DOHH2 (cell line): ENCODE results near the gene ABCA3.

Experiments used
- H3F3A ChIP-seq: fragments of 200-600 bp; sonication (generic), shearing (Covaris generic); 2 replicates; pipeline ENCODE4 v1.6.0; 2016; ENCODE audit warnings: antibody characterized with exemption, mild to moderate bottlenecking; ENCODE audit not compliant: control insufficient read depth, insufficient read depth
- H3K27ac ChIP-seq: fragments of 200-600 bp; sonication (generic); 2 replicates; pipeline ENCODE4 v1.5.1; 2014; ENCODE audit warnings: low read depth, mild to moderate bottlenecking, low read length, moderate library complexity
- H3K27me3 ChIP-seq: fragments of 200-600 bp; sonication (generic); 2 replicates; pipeline ENCODE4 v1.6.1; 2014; ENCODE audit warnings: mild to moderate bottlenecking, low read length, mixed read lengths; ENCODE audit not compliant: control insufficient read depth
- H3K36me3 ChIP-seq: fragments of 200-600 bp; sonication (generic); 2 replicates; pipeline ENCODE4 v1.6.1; 2014; ENCODE audit warnings: mild to moderate bottlenecking, low read length, moderate library complexity, mixed read lengths; ENCODE audit not compliant: control insufficient read depth
- H3K4me1 ChIP-seq: fragments of 200-600 bp; sonication (generic); 2 replicates; pipeline ENCODE4 v1.6.1; 2014; ENCODE audit warnings: mild to moderate bottlenecking, low read length, mixed read lengths; ENCODE audit not compliant: control insufficient read depth
- H3K4me2 ChIP-seq: fragments of 200-600 bp; sonication (generic); 2 replicates; pipeline ENCODE4 v1.6.0; 2014; ENCODE audit warnings: mild to moderate bottlenecking, low read length, moderate library complexity
- H3K4me3 ChIP-seq: fragments of 200-600 bp; sonication (generic); 2 replicates; pipeline ENCODE4 v1.5.1; 2014; ENCODE audit warnings: mild to moderate bottlenecking, low read length, mixed read lengths
- H3K79me2 ChIP-seq: fragments of 200-600 bp; sonication (generic); 2 replicates; pipeline ENCODE4 v1.6.1; 2014; ENCODE audit warnings: mild to moderate bottlenecking, low read length, mixed read lengths; ENCODE audit not compliant: control insufficient read depth
- H3K9me2 ChIP-seq: fragments of 200-600 bp; sonication (generic); replicated peaks from 2 replicates; pipeline ENCODE4 v1.6.1; 2014; ENCODE audit warnings: mild to moderate bottlenecking, low read length, mixed read lengths; ENCODE audit not compliant: control insufficient read depth
- H3K9me3 ChIP-seq: fragments of 200-600 bp; sonication (generic); 2 replicates; pipeline ENCODE4 v1.6.1; 2014; ENCODE audit warnings: antibody characterized with exemption, low read length, mixed read lengths; ENCODE audit not compliant: control insufficient read depth, insufficient read depth
- H4K20me1 ChIP-seq: fragments of 200-600 bp; sonication (generic); 2 replicates; pipeline ENCODE4 v1.6.0; 2014; ENCODE audit warnings: low read depth, mild to moderate bottlenecking, antibody characterized with exemption, low read length, moderate library complexity; ENCODE audit not compliant: control insufficient read depth, insufficient read depth
- CTCF ChIP-seq: fragments of 200-600 bp; sonication (generic); IDR thresholded peaks from one replicate; pipeline ENCODE4 v1.5.1; 2014; ENCODE audit warnings: antibody characterized with exemption, mild to moderate bottlenecking, low read depth, low read length; ENCODE audit not compliant: poor library complexity, severe bottlenecking
- EZH2phosphoT487 ChIP-seq: fragments of 200-600 bp; sonication (generic); IDR thresholded peaks from 2 replicates; pipeline ENCODE4 v1.6.1; 2017; ENCODE audit warnings: borderline replicate concordance, mild to moderate bottlenecking, antibody characterized with exemption, low read length, moderate library complexity, mixed read lengths

Gene ABCA3

GRCh38 chr16:2289282-2289681 is 51.2 kb downstream of the ABCA3 start:
- no peak overlapping the region for H3K4me3 ChIP-seq
- no peaks in the 10 kb centered on the region for H3K9me2 ChIP-seq
- no peaks in the 10 kb centered on the region for H3K9me3 ChIP-seq
- H3K4me1 ChIP-seq = no peaks in the 10 kb centered on the region
- H4K20me1 ChIP-seq = no peaks in the 10 kb centered on the region
- TF ChIP-seq CTCF (no peak), EZH2phosphoT487 (no peak)
- no peaks in the 10 kb centered on the region for H3F3A ChIP-seq
- H3K79me2 ChIP-seq = no peaks in the 10 kb centered on the region
- H3K27me3 ChIP-seq = no peaks in the 10 kb centered on the region
- no peaks in the 10 kb centered on the region for H3K36me3 ChIP-seq
- no peak overlapping the region for H3K4me2 ChIP-seq
- no peak overlapping the region for H3K27ac ChIP-seq

- Histone ChIP-seq H3K27ac (no peak overlapping the region), H3K9me3 (no peaks in the 10 kb centered on the region), H3K9me2 (no peaks in the 10 kb centered on the region), H3K79me2 (no peaks in the 10 kb centered on the region), H3K4me3 (no peak overlapping the region), H3K27me3 (no peaks in the 10 kb centered on the region), H3K36me3 (no peaks in the 10 kb centered on the region), H3F3A (no peaks in the 10 kb centered on the region), H3K4me2 (no peak overlapping the region), H4K20me1 (no peaks in the 10 kb centered on the region), H3K4me1 (no peaks in the 10 kb centered on the region)
- TF ChIP-seq EZH2phosphoT487 (no peak), CTCF (no peak)
Observed at GRCh38 chr16:2288726-2289125, 51.8 kb downstream of the ABCA3 start.

DNA sequence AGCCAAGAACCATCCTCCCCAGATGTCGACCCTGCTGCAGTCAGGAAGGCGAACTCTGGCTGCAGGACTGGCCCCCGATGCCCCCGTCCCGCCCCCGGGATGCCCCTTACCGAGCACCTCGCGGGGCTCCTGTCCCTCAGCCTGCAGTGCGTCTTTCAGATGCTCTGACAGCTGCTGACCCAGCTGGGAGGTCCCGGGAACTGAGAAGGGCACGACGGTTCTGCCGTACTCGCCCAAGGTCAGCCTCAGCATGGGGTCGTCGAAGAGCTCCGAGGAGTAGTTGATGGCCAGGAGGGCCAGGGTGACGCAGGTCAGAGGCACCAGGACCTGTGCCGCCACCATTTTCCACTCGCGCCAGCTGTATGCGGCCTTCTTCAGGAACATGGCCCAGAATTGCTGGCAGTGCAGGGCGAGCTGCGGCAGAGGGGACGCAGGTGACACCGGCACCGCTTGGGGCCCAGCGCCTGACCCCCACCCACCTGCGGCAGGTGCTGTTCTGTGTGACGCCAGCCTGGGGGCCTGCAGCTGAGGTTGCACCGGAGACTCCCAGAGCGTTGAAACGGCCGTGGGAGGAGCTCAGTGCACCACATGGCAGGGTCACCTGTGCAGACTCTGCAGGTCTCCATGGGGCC is 52.5 kb downstream of the ABCA3 start:
- H3K4me3 ChIP-seq = no peak overlapping the region
- no peak overlapping the region for H3K27ac ChIP-seq
- H3K9me2 ChIP-seq = no peaks in the 10 kb centered on the region
- no peak overlapping the region for H3K4me2 ChIP-seq
- H3K4me1 ChIP-seq = no peaks in the 10 kb centered on the region
- no peaks in the 10 kb centered on the region for H3K9me3 ChIP-seq
- no peaks in the 10 kb centered on the region for H3K27me3 ChIP-seq
- TF ChIP-seq CTCF = no peak
- no peak for TF ChIP-seq EZH2phosphoT487
- no peaks in the 10 kb centered on the region for H3F3A ChIP-seq
- H3K79me2 ChIP-seq = no peaks in the 10 kb centered on the region
- H4K20me1 ChIP-seq = no peaks in the 10 kb centered on the region
- no peaks in the 10 kb centered on the region for H3K36me3 ChIP-seq

DNA sequence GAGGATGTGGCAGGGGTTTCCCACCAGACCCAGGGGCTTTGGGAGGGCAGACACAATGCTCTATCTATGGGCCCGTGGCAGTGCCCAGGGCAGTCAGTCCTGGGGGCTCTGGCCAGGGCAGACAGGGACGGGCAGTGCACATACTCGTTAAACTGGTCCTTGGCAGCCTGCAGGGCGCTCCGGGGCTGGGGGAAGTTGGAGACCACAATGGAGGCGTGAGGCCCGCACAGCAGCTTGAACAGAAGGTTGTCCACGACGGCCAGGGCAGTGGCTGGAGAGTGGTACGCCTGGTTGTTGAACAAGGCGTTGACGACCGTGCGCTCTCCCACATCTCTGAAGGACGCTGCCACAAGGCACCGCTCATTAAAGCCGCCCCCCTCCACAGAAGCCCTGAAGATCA is 54.0 kb downstream of the ABCA3 start:
- no peak overlapping the region for H3K27ac ChIP-seq
- no peaks in the 10 kb centered on the region for H3K9me2 ChIP-seq
- no peaks in the 10 kb centered on the region for H3K36me3 ChIP-seq
- no peaks in the 10 kb centered on the region for H4K20me1 ChIP-seq
- no peak for TF ChIP-seq CTCF
- no peaks in the 10 kb centered on the region for H3K9me3 ChIP-seq
- no peaks in the 10 kb centered on the region for H3K27me3 ChIP-seq
- no peak overlapping the region for H3K4me3 ChIP-seq
- no peak overlapping the region for H3K4me2 ChIP-seq
- H3K4me1 ChIP-seq = no peaks in the 10 kb centered on the region
- H3F3A ChIP-seq = no peaks in the 10 kb centered on the region
- H3K79me2 ChIP-seq = no peaks in the 10 kb centered on the region
